Panc1 (cell line): ENCODE data around the gene ZNF516. TPM values are rescaled to one million over a fixed set of nuclear protein-coding genes. Genes with fewer than 3 reads are reported as not detected.

ENCODE experiments used
- ATAC-seq: fragments of 200-7000 bp; cut with Tn5 transposase; 2 replicates; pipeline ENCODE4 v1.9.1; 2020; ENCODE audit warnings: mild to moderate bottlenecking, moderate library complexity
- BruUV-seq: library from RNA; stranded (reverse); fragments of 400-500 nt; replicated peaks from 2 replicates; lab custom pipeline; 2021; lab: Mats Ljungman, UMichigan
- CTCF ChIA-PET: fragments of 300-600 bp; sonication (Branson Sonifier 250); formaldehyde crosslinking; loops from one replicate; lab custom pipeline; 2022; ENCODE audit warnings: antibody characterized with exemption; lab: Charles Lee
- POLR2A ChIA-PET: fragments of 300-600 bp; sonication (Branson Sonifier 250); formaldehyde crosslinking; loops from one replicate; lab custom pipeline; 2022; ENCODE audit warnings: antibody characterized with exemption; lab: Charles Lee
- DNase-seq: peaks from one replicate; pipeline ENCODE4 v3.0.0-alpha.2; 2010; ENCODE audit warnings: low read depth, low spot score
- H3K27ac ChIP-seq: 2 replicates; pipeline ENCODE4 v1.5.1; 2011; ENCODE audit warnings: mild to moderate bottlenecking, low read length, inconsistent platforms
- H3K27me3 ChIP-seq: fragments of 200-500 bp; sonication (Bioruptor generic); 2 replicates; pipeline ENCODE4 v1.6.0; 2014; ENCODE audit warnings: low read length, inconsistent platforms; ENCODE audit not compliant: control insufficient read depth, insufficient read depth
- H3K36me3 ChIP-seq: fragments of 200-500 bp; sonication (Bioruptor generic); 2 replicates; pipeline ENCODE4 v1.5.1; 2014; ENCODE audit warnings: inconsistent platforms, mild to moderate bottlenecking, low read length, moderate library complexity; ENCODE audit not compliant: control insufficient read depth, insufficient read depth
- H3K4me1 ChIP-seq: 2 replicates; pipeline ENCODE4 v1.5.1; 2011; ENCODE audit warnings: inconsistent platforms, mild to moderate bottlenecking, low read length, moderate library complexity; ENCODE audit not compliant: control insufficient read depth, insufficient read depth
- H3K4me3 ChIP-seq, 2 experiments: 2 replicates each; pipeline ENCODE4 v1.5.1; 2011 to 2012; ENCODE audit warnings: low read depth in 2 of 2, low read length in 2 of 2, mild to moderate bottlenecking in 2 of 2, inconsistent platforms in 1 of 2, moderate library complexity in 1 of 2
- H3K9me3 ChIP-seq: fragments of 200-500 bp; sonication (Bioruptor generic); 2 replicates; pipeline ENCODE4 v1.5.1; 2014; ENCODE audit warnings: low read depth, mild to moderate bottlenecking, inconsistent platforms, low read length, moderate library complexity; ENCODE audit not compliant: control insufficient read depth, insufficient read depth
- CTCF ChIP-seq: fragments of 450-650 bp; IDR thresholded peaks from 2 replicates; pipeline ENCODE4 v1.5.1; 2017; ENCODE audit warnings: mild to moderate bottlenecking
- POLR2AphosphoS5 ChIP-seq: IDR thresholded peaks from 2 replicates; pipeline ENCODE4 v1.6.1; 2012; ENCODE audit warnings: mild to moderate bottlenecking, low read depth, low read length, moderate library complexity
- REST ChIP-seq, 2 experiments: IDR thresholded peaks; 2 replicates each; pipeline ENCODE4 v1.6.1; 2011 to 2012; ENCODE audit warnings: low read depth in 2 of 2, control low read depth in 1 of 2, low read length in 1 of 2, mild to moderate bottlenecking in 1 of 2, moderate library complexity in 1 of 2; ENCODE audit not compliant: insufficient read depth in 1 of 2
- SIN3A ChIP-seq: IDR thresholded peaks from 2 replicates; pipeline ENCODE4 v1.6.1; 2012; ENCODE audit warnings: low read depth, mild to moderate bottlenecking, low read length, moderate library complexity, borderline replicate concordance; ENCODE audit not compliant: insufficient read depth
- TCF7L2 ChIP-seq: IDR thresholded peaks from 2 replicates; pipeline ENCODE4 v1.6.1; 2011; ENCODE audit warnings: mild to moderate bottlenecking, low read depth, low read length, inconsistent platforms
- in situ Hi-C: cut with HindIII; loops from 2 replicates; pipeline ENCODE4 v1.10.0; 2016; ENCODE audit warnings: low sequenced_read_pairs, low pct_unique_long_range_greater_than_20kb
- intact Hi-C: fragments of 100-400 bp; cut with micrococcal nuclease; formaldehyde crosslinking; loops from one replicate; pipeline ENCODE4 v1.10.0; 2022; ENCODE audit not compliant: unreplicated experiment
- total RNA-seq: library from RNA; stranded (reverse); gene quantifications from one replicate; pipeline ENCODE4 v1.2.1, GENCODE V29; 2021; ENCODE audit not compliant: unreplicated experiment

ZNF516 gene
- total RNA-seq, 1 experiment from 2014 or later: 28.6 TPM

- ChIA-PET CTCF (no interaction called here), POLR2A (no interaction called here)
- no peaks in the 10 kb centered on the region for H3K9me3 ChIP-seq
- no peaks in the 10 kb centered on the region for H3K36me3 ChIP-seq
- no peaks in the 10 kb centered on the region for H3K27me3 ChIP-seq
- no peak overlapping the region for H3K27ac ChIP-seq
- no TSS peak for BruUV-seq
- no peak overlapping the region for H3K4me3 ChIP-seq
- H3K4me1 ChIP-seq: peaks cover 19% of the 10 kb centered on the region
- intact Hi-C loops (no loop called here), in situ Hi-C loops (no loop called here)
- ATAC-seq: no peak
- no peak for DNase-seq
- TF ChIP-seq CTCF: no peak
- TF ChIP-seq SIN3A: no peak
- no peak for TF ChIP-seq REST (IDR thresholded peaks at IDR 0.05; ENCODE audit: insufficient read depth in 1 of 2, low read depth in 2 of 2, low read length in 1 of 2)
- no peak for TF ChIP-seq TCF7L2
- TF ChIP-seq POLR2AphosphoS5: no peak
These were observed 42.7 kb downstream of the ZNF516 start for GRCh38 chr18:76452357-76452756.

GRCh38 chr18:76451396-76452331, 43.4 kb downstream of the ZNF516 start:
- in situ Hi-C loops: no loop called here
- Histone ChIP-seq H3K27me3 (no peaks in the 10 kb centered on the region), H3K27ac (peak overlapping the region; percentile 45), H3K36me3 (no peaks in the 10 kb centered on the region), H3K4me3 (peak overlapping the region; percentile 39 to 59), H3K4me1 (peaks cover 19% of the 10 kb centered on the region), H3K9me3 (no peaks in the 10 kb centered on the region)
- BruUV-seq: no TSS peak
- DNase-seq: no peak
- ChIA-PET POLR2A (interaction anchor here (0.7 kb wide), 2 partner anchors 22 to 207 kb away, joined by 3 to 4 read pairs; no protein-coding TSS in a partner anchor), CTCF (no interaction called here)
- TF ChIP-seq SIN3A (no peak), CTCF (no peak), TCF7L2 (no peak), POLR2AphosphoS5 (no peak)
- ATAC-seq: peak; percentile 62
- intact Hi-C loops: no loop called here
